ENCODE data around the gene TAF6. TPM values are rescaled to one million over a fixed set of nuclear protein-coding genes. Genes with fewer than 3 reads are reported as not detected.

Gene TAF6
- total RNA-seq, 6 experiments from 2014 or later = 66.4 to 78.6 (median 77.4) TPM

- no peaks in the 10 kb centered on the region for H3K9me3 Mint-ChIP-seq
- no peak for TF ChIP-seq CTCF (IDR thresholded peaks at IDR 0.05)
- peaks cover 23% of the 10 kb centered on the region for H3K36me3 Mint-ChIP-seq (ENCODE audit: low read depth)
- no peak overlapping the region for H3K27ac Mint-ChIP-seq
- no peak overlapping the region for H3K4me3 Mint-ChIP-seq
- H3K27me3 Mint-ChIP-seq (ENCODE audit: insufficient read depth) = peaks cover 3% of the 10 kb centered on the region
- H3K4me1 Mint-ChIP-seq (ENCODE audit: low read depth) = no peaks in the 10 kb centered on the region
- no peak for DNase-seq
Observed at GRCh38 chr7:100059251-100059739, 59.9 kb downstream of the TAF6 start.

Small RNAs within 50 kb of the gene (microRNA-seq; reads per million reads assigned to microRNA genes)
- 1,269 reads per million, percentile 76 among the genes with 10 or more reads in this experiment for gene MIR106B
- 262 reads per million, percentile 60 among the genes with 10 or more reads in this experiment for gene MIR25
- gene MIR4658 = not detected
- 3,499 reads per million, percentile 86 among the genes with 10 or more reads in this experiment for gene MIR93

Other genes with a start within 250 kb of the TAF6 start
- gene OR2AE1, start 242.3 kb downstream of the TAF6 start, total RNA-seq (2021; fragmentation: NEBNext Ultra II Directional; extraction: Animal tissue kit (Norgen Biotek cat#: 25700)) = not detected
- 10 to 100 TPM; 22.0 to 24.6 (median 22.9) TPM for gene TRIM4, start 199.8 kb downstream of the TAF6 start, total RNA-seq (2021; fragmentation: NEBNext Ultra II Directional; extraction: Animal tissue kit (Norgen Biotek cat#: 25700))
- gene GJC3, start 189.7 kb downstream of the TAF6 start, total RNA-seq (2021; fragmentation: NEBNext Ultra II Directional; extraction: Animal tissue kit (Norgen Biotek cat#: 25700)) = not detected
- not detected for gene AZGP1, start 143.3 kb downstream of the TAF6 start, total RNA-seq (2021; fragmentation: NEBNext Ultra II Directional; extraction: Animal tissue kit (Norgen Biotek cat#: 25700))
- gene ZKSCAN1, start 103.8 kb downstream of the TAF6 start, total RNA-seq (2021; fragmentation: NEBNext Ultra II Directional; extraction: Animal tissue kit (Norgen Biotek cat#: 25700)) = 10 to 100 TPM; 55.9 to 77.4 (median 63.1) TPM
- 1 to 10 TPM; 8.2 to 9.8 (median 9.2) TPM for gene ZSCAN21, start 69.6 kb downstream of the TAF6 start, total RNA-seq (2021; fragmentation: NEBNext Ultra II Directional; extraction: Animal tissue kit (Norgen Biotek cat#: 25700))
- 10 to 100 TPM; 16.5 to 19.4 (median 18.3) TPM for gene ZNF3, start 37.6 kb downstream of the TAF6 start, total RNA-seq (2021; fragmentation: NEBNext Ultra II Directional; extraction: Animal tissue kit (Norgen Biotek cat#: 25700))
- 100 to 1,000 TPM; 253 to 334 (median 302) TPM for gene COPS6, start 30.4 kb downstream of the TAF6 start, total RNA-seq (2021; fragmentation: NEBNext Ultra II Directional; extraction: Animal tissue kit (Norgen Biotek cat#: 25700))
- 100 to 1,000 TPM in 5 of 6 experiments, 10 to 100 TPM in 1; 70.9 to 139 (median 124) TPM for gene MCM7, start 18.0 kb downstream of the TAF6 start, total RNA-seq (2021; fragmentation: NEBNext Ultra II Directional; extraction: Animal tissue kit (Norgen Biotek cat#: 25700))
- 10 to 100 TPM; 20.2 to 24.5 (median 21.9) TPM for gene AP4M1, start 17.7 kb downstream of the TAF6 start, total RNA-seq (2021; fragmentation: NEBNext Ultra II Directional; extraction: Animal tissue kit (Norgen Biotek cat#: 25700))
- 10 to 100 TPM; 24.4 to 32.4 (median 26.3) TPM for gene CNPY4, start 276 bp upstream of the TAF6 start, total RNA-seq (2021; fragmentation: NEBNext Ultra II Directional; extraction: Animal tissue kit (Norgen Biotek cat#: 25700))
- 1 to 10 TPM; 2.3 to 3.0 (median 2.5) TPM for gene MBLAC1, start 7.6 kb upstream of the TAF6 start, total RNA-seq (2021; fragmentation: NEBNext Ultra II Directional; extraction: Animal tissue kit (Norgen Biotek cat#: 25700))
- gene LAMTOR4, start 29.6 kb upstream of the TAF6 start, total RNA-seq (2021; fragmentation: NEBNext Ultra II Directional; extraction: Animal tissue kit (Norgen Biotek cat#: 25700)) = 100 to 1,000 TPM in 5 of 6 experiments, 10 to 100 TPM in 1; 99.5 to 137 (median 110) TPM
- 10 to 100 TPM; 19.1 to 23.4 (median 21.7) TPM for gene TRAPPC14, start 39.4 kb upstream of the TAF6 start, total RNA-seq (2021; fragmentation: NEBNext Ultra II Directional; extraction: Animal tissue kit (Norgen Biotek cat#: 25700))
- 1 to 10 TPM; 5.1 to 8.6 (median 7.1) TPM for gene GAL3ST4, start 49.3 kb upstream of the TAF6 start, total RNA-seq (2021; fragmentation: NEBNext Ultra II Directional; extraction: Animal tissue kit (Norgen Biotek cat#: 25700))
- gene GPC2, start 58.0 kb upstream of the TAF6 start, total RNA-seq (2021; fragmentation: NEBNext Ultra II Directional; extraction: Animal tissue kit (Norgen Biotek cat#: 25700)) = 1 to 10 TPM in 3 of 6 experiments, under 1 TPM in 3; 0.57 to 1.4 (median 0.86) TPM
- under 1 TPM; 0.24 to 0.91 (median 0.43) TPM for gene STAG3, start 58.6 kb upstream of the TAF6 start, total RNA-seq (2021; fragmentation: NEBNext Ultra II Directional; extraction: Animal tissue kit (Norgen Biotek cat#: 25700))
- gene PVRIG, start 100.6 kb upstream of the TAF6 start, total RNA-seq (2021; fragmentation: NEBNext Ultra II Directional; extraction: Animal tissue kit (Norgen Biotek cat#: 25700)) = under 1 TPM in 4 of 6 experiments, not detected in 2; 0.51 to 0.87 (median 0.61) TPM
- gene SPDYE3, start 188.3 kb upstream of the TAF6 start, total RNA-seq (2021; fragmentation: NEBNext Ultra II Directional; extraction: Animal tissue kit (Norgen Biotek cat#: 25700)) = not detected
- 10 to 100 TPM in 4 of 6 experiments, 1 to 10 TPM in 2; 7.0 to 12.6 (median 10.6) TPM for gene PILRB, start 238.8 kb upstream of the TAF6 start, total RNA-seq (2021; fragmentation: NEBNext Ultra II Directional; extraction: Animal tissue kit (Norgen Biotek cat#: 25700))

Measured in HFFc6 (cell line).